SK-N-SH treated with all-trans-retinoic acid at 6 μM for 48 hours (cell line): ENCODE data around the gene IVNS1ABP.

Source experiments
- ATAC-seq: fragments of 200-7000 bp; cut with Tn5 transposase; 3 replicates; pipeline ENCODE4 v1.9.1; 2020; ENCODE audit warnings: mild to moderate bottlenecking, moderate library complexity
- ARNTL ChIP-seq: fragments of 450-650 bp; formaldehyde crosslinking; IDR thresholded peaks from 2 replicates; pipeline ENCODE4 v1.5.0; 2020; ENCODE audit warnings: low read depth, mild to moderate bottlenecking, moderate library complexity, borderline replicate concordance
- CSDC2 ChIP-seq: fragments of 250-450 bp; sonication (Bioruptor Pico); IDR thresholded peaks from 2 replicates; pipeline ENCODE4 v1.5.0; 2020; ENCODE audit warnings: mild to moderate bottlenecking, moderate library complexity
- CSRNP3 ChIP-seq: fragments of 250-450 bp; sonication (Bioruptor Pico); IDR thresholded peaks from 2 replicates; pipeline ENCODE4 v1.5.1; 2021; ENCODE audit warnings: mild to moderate bottlenecking, moderate library complexity
- ESRRG ChIP-seq: fragments of 250-450 bp; sonication (Bioruptor Pico); IDR thresholded peaks from 2 replicates; pipeline ENCODE4 v1.6.1; 2021; ENCODE audit warnings: mild to moderate bottlenecking
- GLIS3 ChIP-seq: fragments of 250-450 bp; sonication (Bioruptor Pico); IDR thresholded peaks from 2 replicates; pipeline ENCODE4 v1.5.0; 2020; ENCODE audit warnings: mild to moderate bottlenecking, moderate library complexity
- ISL1 ChIP-seq: fragments of 250-450 bp; sonication (Bioruptor Pico); IDR thresholded peaks from 2 replicates; pipeline ENCODE4 v2.1.2; 2022; ENCODE audit warnings: mild to moderate bottlenecking, moderate library complexity
- OSR1 ChIP-seq: fragments of 250-450 bp; sonication (Bioruptor Pico); IDR thresholded peaks from 2 replicates; pipeline ENCODE4 v1.8.0; 2022; ENCODE audit warnings: moderate library complexity, mild to moderate bottlenecking, inconsistent platforms
- POU6F1 ChIP-seq: fragments of 250-450 bp; sonication (Bioruptor Pico); IDR thresholded peaks from 2 replicates; pipeline ENCODE4 v1.8.0; 2021; ENCODE audit warnings: low read depth, mild to moderate bottlenecking, moderate library complexity, borderline replicate concordance
- PPARA ChIP-seq: fragments of 250-450 bp; sonication (Bioruptor Pico); IDR thresholded peaks from 2 replicates; pipeline ENCODE4 v1.5.0; 2020; ENCODE audit warnings: mild to moderate bottlenecking, borderline replicate concordance
- RARB ChIP-seq: fragments of 250-450 bp; sonication (Bioruptor Pico); IDR thresholded peaks from 2 replicates; pipeline ENCODE4 v1.8.0; 2021; ENCODE audit warnings: mild to moderate bottlenecking, moderate library complexity
- TCF4 ChIP-seq: fragments of 250-450 bp; sonication (Bioruptor Pico); IDR thresholded peaks from 2 replicates; pipeline ENCODE4 v1.8.0; 2021; ENCODE audit warnings: mild to moderate bottlenecking, moderate library complexity, borderline replicate concordance
- TOX ChIP-seq: fragments of 250-450 bp; sonication (Bioruptor Pico); IDR thresholded peaks from 2 replicates; pipeline ENCODE4 v1.8.0; 2021; ENCODE audit warnings: mild to moderate bottlenecking, moderate library complexity, borderline replicate concordance
- ZC3H10 ChIP-seq: fragments of 250-450 bp; sonication (Bioruptor Pico); IDR thresholded peaks from 2 replicates; pipeline ENCODE4 v1.5.1; 2021; ENCODE audit warnings: mild to moderate bottlenecking, moderate library complexity
- ZFP3 ChIP-seq: fragments of 250-450 bp; sonication (Bioruptor Pico); IDR thresholded peaks from 2 replicates; pipeline ENCODE4 v1.5.0; 2020; ENCODE audit warnings: mild to moderate bottlenecking, moderate library complexity
- ZFP30 ChIP-seq: fragments of 450-650 bp; formaldehyde crosslinking; IDR thresholded peaks from 2 replicates; pipeline ENCODE4 v1.5.0; 2022; ENCODE audit warnings: mild to moderate bottlenecking, moderate library complexity
- ZNF565 ChIP-seq: fragments of 450-650 bp; formaldehyde crosslinking; conservative IDR thresholded peaks from 2 replicates; pipeline ENCODE4 v1.5.0; 2020; ENCODE audit warnings: low read depth, mild to moderate bottlenecking, moderate library complexity
- ZNF70 ChIP-seq: fragments of 450-650 bp; formaldehyde crosslinking; IDR thresholded peaks from 2 replicates; pipeline ENCODE4 v1.5.0; 2020; ENCODE audit warnings: mild to moderate bottlenecking, moderate library complexity
- ZNF8 ChIP-seq: fragments of 450-650 bp; formaldehyde crosslinking; IDR thresholded peaks from 2 replicates; pipeline ENCODE4 v1.5.0; 2020; ENCODE audit warnings: mild to moderate bottlenecking, moderate library complexity
- TF ChIP-seq, protein P1 (sequence below): fragments of 250-450 bp; sonication (Bioruptor Pico); IDR thresholded peaks from 2 replicates; pipeline ENCODE4 v1.5.0; 2020; ENCODE audit warnings: mild to moderate bottlenecking, moderate library complexity
- TF ChIP-seq, protein P2 (sequence below): fragments of 250-450 bp; sonication (Bioruptor Pico); IDR thresholded peaks from 2 replicates; pipeline ENCODE4 v1.5.1; 2020; ENCODE audit warnings: low read depth, mild to moderate bottlenecking, moderate library complexity

IVNS1ABP gene

GRCh38 chr1:185358957-185359356, 41.9 kb upstream of the IVNS1ABP start (continued):
- TF ChIP-seq POU6F1 (CRISPR knock-in tag) (no peak), RARB (CRISPR knock-in tag) (no peak)
- TF ChIP-seq, all 23 proteins: peak for 0

DNA sequence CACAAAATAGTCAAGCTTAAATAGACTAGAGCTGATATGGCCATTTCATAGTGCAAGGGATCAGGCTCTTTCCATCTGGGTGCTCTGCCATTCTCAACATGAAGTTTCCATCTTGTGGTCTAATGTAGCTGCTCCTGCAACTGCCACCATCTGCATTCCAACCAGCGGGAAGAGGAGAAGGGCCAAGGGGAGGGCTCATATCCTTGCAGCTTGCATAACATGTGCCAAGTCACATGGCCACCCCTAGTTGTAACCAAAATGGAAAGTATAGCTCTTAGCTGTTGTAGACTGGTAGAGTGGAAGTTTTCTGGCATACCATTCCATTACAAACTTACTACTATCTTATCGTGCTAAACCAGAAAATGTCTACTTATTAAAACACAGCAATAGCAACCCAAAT, 38.9 kb upstream of the IVNS1ABP start:
- no peak for ATAC-seq
- TF ChIP-seq, protein P1, sequence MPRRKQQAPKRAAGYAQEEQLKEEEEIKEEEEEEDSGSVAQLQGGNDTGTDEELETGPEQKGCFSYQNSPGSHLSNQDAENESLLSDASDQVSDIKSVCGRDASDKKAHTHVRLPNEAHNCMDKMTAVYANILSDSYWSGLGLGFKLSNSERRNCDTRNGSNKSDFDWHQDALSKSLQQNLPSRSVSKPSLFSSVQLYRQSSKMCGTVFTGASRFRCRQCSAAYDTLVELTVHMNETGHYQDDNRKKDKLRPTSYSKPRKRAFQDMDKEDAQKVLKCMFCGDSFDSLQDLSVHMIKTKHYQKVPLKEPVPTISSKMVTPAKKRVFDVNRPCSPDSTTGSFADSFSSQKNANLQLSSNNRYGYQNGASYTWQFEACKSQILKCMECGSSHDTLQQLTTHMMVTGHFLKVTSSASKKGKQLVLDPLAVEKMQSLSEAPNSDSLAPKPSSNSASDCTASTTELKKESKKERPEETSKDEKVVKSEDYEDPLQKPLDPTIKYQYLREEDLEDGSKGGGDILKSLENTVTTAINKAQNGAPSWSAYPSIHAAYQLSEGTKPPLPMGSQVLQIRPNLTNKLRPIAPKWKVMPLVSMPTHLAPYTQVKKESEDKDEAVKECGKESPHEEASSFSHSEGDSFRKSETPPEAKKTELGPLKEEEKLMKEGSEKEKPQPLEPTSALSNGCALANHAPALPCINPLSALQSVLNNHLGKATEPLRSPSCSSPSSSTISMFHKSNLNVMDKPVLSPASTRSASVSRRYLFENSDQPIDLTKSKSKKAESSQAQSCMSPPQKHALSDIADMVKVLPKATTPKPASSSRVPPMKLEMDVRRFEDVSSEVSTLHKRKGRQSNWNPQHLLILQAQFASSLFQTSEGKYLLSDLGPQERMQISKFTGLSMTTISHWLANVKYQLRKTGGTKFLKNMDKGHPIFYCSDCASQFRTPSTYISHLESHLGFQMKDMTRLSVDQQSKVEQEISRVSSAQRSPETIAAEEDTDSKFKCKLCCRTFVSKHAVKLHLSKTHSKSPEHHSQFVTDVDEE, result no peak
- TF ChIP-seq ARNTL (CRISPR knock-in tag), result no peak
- no peak for TF ChIP-seq GLIS3 (CRISPR knock-in tag)
- TF ChIP-seq POU6F1 (CRISPR knock-in tag), result no peak
- no peak for TF ChIP-seq ZNF8 (CRISPR knock-in tag)
- no peak for TF ChIP-seq PPARA (CRISPR knock-in tag)
- TF ChIP-seq ZFP3 (CRISPR knock-in tag), result no peak
- no peak for TF ChIP-seq OSR1 (CRISPR knock-in tag)
- TF ChIP-seq, protein P2, sequence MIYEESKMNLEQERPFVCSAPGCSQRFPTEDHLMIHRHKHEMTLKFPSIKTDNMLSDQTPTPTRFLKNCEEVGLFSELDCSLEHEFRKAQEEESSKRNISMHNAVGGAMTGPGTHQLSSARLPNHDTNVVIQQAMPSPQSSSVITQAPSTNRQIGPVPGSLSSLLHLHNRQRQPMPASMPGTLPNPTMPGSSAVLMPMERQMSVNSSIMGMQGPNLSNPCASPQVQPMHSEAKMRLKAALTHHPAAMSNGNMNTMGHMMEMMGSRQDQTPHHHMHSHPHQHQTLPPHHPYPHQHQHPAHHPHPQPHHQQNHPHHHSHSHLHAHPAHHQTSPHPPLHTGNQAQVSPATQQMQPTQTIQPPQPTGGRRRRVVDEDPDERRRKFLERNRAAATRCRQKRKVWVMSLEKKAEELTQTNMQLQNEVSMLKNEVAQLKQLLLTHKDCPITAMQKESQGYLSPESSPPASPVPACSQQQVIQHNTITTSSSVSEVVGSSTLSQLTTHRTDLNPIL (CRISPR knock-in tag), result no peak
- TF ChIP-seq CSRNP3 (CRISPR knock-in tag), result no peak
- TF ChIP-seq ZC3H10, result no peak
- no peak for TF ChIP-seq TOX
- no peak for TF ChIP-seq CSDC2 (CRISPR knock-in tag)
- no peak for TF ChIP-seq ESRRG (CRISPR knock-in tag)
- TF ChIP-seq ZNF565 (CRISPR knock-in tag), result no peak
- no peak for TF ChIP-seq ISL1
- TF ChIP-seq, all 23 proteins: peak for 0

DNA sequence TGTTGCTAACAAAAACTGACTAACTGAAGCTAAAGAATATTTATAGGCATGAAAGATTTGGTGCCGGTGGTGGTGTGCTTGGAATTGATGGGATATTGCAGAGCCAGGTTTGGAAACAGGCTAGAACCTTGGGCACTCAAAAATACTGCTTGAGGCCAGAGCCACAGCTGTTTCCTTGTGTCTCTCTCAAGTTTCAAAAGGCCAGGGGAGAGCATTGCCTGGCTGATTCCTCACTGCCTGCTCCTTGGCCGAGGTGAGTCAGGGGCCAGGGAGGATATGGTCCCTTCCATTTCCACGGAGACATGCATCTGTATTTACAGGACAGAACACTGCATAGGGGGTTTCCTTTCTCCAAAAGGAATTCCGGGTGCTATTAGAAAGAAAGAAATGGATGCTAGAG, 36.1 kb upstream of the IVNS1ABP start:
- no peak for TF ChIP-seq ZNF565 (CRISPR knock-in tag)
- no peak for TF ChIP-seq ZFP30 (CRISPR knock-in tag)
- TF ChIP-seq CSRNP3 (CRISPR knock-in tag), result no peak
- TF ChIP-seq TCF4, result no peak
- no peak for TF ChIP-seq GLIS3 (CRISPR knock-in tag)
- TF ChIP-seq ZNF70 (CRISPR knock-in tag), result no peak
- TF ChIP-seq, protein P2 (CRISPR knock-in tag), result no peak
- TF ChIP-seq OSR1 (CRISPR knock-in tag), result no peak
- no peak for TF ChIP-seq ISL1
- no peak for TF ChIP-seq PPARA (CRISPR knock-in tag)
- TF ChIP-seq ESRRG (CRISPR knock-in tag), result no peak
- ATAC-seq, result no peak
